IPS-NIHi11 (cell line): ENCODE results near the gene GATM.
A peak's percentile ranks its signal among the peaks of the same experiment; 100 is the strongest.

Experiments
- DNase-seq: peaks from one replicate; pipeline ENCODE4 v3.0.0; 2012; ENCODE audit warnings: mixed read lengths, low spot score

The GATM gene

GRCh38 chr15:45378149-45378912 lies at the start of gene GATM:
GATM (minus strand) TSS chr15:45378544; CDS start chr15:45378453, 91 bp downstream.
- peak; percentile 84 for DNase-seq

GRCh38 chr15:45427085-45427484 lies 48.7 kb upstream of the GATM start:
- DNase-seq, result no peak

- DNase-seq, result no peak
Measured at GRCh38 chr15:45425135-45425534, 46.8 kb upstream of the GATM start.

- DNase-seq, result no peak
Measured at GRCh38 chr15:45424429-45424828, 46.1 kb upstream of the GATM start.

GRCh38 chr15:45417303-45417950 lies 39.1 kb upstream of the GATM start:
- no peak for DNase-seq

GRCh38 chr15:45414215-45414885 lies 36.0 kb upstream of the GATM start:
- DNase-seq, result no peak

GRCh38 chr15:45409596-45409995 lies 31.3 kb upstream of the GATM start:
- DNase-seq, result no peak

GRCh38 chr15:45407786-45408185 lies 29.4 kb upstream of the GATM start:
- no peak for DNase-seq

- DNase-seq, result peak; percentile 45
Measured at GRCh38 chr15:45402955-45403877, 24.9 kb upstream of the GATM start.

- peak; percentile 97 for DNase-seq
Measured at GRCh38 chr15:45402162-45402954, 24.0 kb upstream of the GATM start.

GRCh38 chr15:45401665-45402161 lies 23.4 kb upstream of the GATM start:
- DNase-seq, result no peak

GRCh38 chr15:45399381-45400212 lies 21.3 kb upstream of the GATM start:
- peak; percentile 23 for DNase-seq

GRCh38 chr15:45397116-45397665 lies 18.8 kb upstream of the GATM start:
- no peak for DNase-seq

GRCh38 chr15:45395943-45396342 lies 17.6 kb upstream of the GATM start:
- DNase-seq, result no peak

- no peak for DNase-seq
Measured at GRCh38 chr15:45394681-45395080, 16.3 kb upstream of the GATM start.

GRCh38 chr15:45393851-45394250 lies 15.5 kb upstream of the GATM start:
- peak; percentile 17 for DNase-seq

- DNase-seq, result no peak
Measured at GRCh38 chr15:45392584-45392855, 14.2 kb upstream of the GATM start.

- DNase-seq, result no peak
Measured at GRCh38 chr15:45391746-45392583, 13.6 kb upstream of the GATM start.

GRCh38 chr15:45389351-45389750 lies 11.0 kb upstream of the GATM start:
- no peak for DNase-seq
